IPS-NIHi11 (cell line): ENCODE data around the gene CTIF.

Source experiments
- DNase-seq: peaks from one replicate; pipeline ENCODE4 v3.0.0; 2012; ENCODE audit warnings: mixed read lengths, low spot score

The CTIF gene

GRCh38 chr18:48667276-48668254, 128.7 kb downstream of the CTIF start:
- DNase-seq = peak; percentile 59

DNA sequence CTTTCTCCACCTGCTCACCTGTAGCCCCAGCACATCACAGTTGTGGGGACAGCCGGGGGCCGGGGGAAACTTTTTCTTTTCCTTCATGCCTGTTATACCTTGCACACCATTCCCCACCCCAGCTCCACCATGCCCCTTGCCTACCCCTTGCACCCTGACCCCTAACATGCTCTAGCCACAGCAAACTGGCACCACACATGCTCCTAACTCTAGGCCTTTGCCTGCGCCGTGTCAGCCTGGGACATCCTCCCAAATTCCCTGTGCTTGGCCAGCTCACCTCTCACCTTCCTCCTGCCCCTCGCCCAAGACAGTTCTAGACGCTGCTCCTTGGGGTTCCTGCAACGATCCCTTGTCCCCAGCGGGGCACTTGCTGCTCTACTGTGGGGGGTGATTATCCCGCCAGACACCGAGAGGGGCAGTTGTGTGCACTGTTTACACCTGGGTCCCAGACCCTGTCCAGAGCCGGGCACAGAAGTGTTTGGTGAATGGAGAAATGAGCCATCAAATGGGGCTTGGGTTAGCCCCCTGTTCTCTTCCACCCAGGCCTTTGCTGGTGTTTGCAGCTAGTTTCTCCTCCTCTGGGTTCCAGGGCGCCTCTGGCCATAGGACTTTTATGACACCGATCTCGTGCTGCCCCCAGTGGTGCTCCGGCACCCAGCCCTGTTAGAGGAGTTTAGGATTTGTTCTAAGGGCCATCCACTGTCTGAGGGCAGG, 129.8 kb downstream of the CTIF start:
- no peak for DNase-seq

GRCh38 chr18:48669180-48669675, 130.4 kb downstream of the CTIF start:
- DNase-seq = no peak

GRCh38 chr18:48669991-48670750, 131.3 kb downstream of the CTIF start:
- DNase-seq = no peak

DNA sequence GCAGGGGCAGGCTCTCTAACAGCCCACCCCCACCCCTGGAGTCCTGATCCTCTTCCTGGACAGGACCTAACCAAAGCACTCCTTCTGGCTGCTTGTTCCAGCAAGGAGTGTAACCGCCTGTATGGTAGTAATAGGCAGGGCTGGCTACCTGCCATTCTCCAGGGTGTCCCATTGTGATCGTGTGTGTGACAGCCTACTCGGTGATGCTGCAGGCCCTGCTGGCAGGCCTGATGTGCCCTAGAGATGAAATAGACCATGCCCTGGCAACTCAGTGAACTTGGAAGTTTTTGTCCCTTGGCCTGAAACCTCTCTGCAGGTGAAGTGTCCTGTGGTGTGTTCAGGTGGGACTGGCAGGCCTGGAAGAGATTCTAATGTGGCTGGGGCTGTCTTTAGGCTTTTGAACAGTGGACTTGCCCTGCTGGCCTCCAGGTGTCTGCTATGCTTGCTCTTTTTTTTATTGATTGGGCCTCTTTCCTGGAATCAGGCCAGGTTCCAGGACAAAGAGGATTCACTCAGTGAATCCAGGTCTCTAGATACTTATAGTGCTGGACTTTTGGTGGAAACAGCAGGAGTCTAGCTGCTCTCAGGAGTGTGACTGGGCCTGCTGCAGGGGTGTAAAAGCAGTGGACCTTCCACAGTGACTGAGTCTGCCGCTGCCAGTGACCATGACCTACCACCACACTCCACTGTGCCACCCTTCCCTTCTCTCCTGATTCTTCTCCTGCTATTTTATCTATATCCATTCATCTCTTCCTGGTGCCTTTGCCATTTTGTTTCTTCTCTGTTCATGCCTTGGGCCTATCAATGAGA, 132.1 kb downstream of the CTIF start:
- DNase-seq = no peak

DNA sequence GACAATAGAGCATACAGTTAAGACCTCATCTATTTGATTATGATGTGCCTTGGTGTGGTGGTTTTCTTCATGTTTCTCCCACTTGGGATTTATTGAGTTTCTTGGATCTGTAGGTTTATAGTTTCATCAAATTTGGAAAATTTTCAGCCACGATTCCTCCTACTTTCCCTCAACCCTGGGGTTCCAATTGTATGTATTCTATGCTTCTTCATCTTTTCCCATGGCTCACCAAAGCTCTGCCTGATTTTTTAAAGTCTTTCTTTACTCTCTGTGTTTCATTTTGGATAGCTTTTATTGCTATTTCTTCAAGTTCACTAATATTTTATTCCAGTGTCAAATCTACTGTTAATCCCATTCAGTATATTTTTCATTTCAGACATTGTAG, 132.7 kb downstream of the CTIF start:
- DNase-seq = no peak

- DNase-seq = no peak
Measured at GRCh38 chr18:48672671-48673340, 134.0 kb downstream of the CTIF start.

DNA sequence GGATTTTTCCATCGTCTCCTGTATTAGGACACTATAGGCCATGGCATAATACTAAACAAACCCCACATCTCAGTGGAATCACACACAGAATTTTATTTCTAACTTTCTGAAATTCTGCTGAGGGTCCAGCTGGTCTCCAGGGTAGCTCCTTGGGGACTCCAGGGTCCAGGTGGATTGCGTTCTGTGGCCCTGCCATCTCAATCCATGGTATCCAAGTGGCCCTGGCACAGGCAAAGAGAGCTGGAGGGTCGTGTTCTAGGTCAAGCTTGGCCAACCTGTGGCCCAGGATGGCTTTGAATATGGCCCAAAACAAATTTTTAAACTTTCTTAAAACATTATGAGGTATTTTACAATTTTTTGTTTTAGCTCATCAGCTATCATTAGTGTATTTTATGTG, 134.6 kb downstream of the CTIF start:
- no peak for DNase-seq

DNA sequence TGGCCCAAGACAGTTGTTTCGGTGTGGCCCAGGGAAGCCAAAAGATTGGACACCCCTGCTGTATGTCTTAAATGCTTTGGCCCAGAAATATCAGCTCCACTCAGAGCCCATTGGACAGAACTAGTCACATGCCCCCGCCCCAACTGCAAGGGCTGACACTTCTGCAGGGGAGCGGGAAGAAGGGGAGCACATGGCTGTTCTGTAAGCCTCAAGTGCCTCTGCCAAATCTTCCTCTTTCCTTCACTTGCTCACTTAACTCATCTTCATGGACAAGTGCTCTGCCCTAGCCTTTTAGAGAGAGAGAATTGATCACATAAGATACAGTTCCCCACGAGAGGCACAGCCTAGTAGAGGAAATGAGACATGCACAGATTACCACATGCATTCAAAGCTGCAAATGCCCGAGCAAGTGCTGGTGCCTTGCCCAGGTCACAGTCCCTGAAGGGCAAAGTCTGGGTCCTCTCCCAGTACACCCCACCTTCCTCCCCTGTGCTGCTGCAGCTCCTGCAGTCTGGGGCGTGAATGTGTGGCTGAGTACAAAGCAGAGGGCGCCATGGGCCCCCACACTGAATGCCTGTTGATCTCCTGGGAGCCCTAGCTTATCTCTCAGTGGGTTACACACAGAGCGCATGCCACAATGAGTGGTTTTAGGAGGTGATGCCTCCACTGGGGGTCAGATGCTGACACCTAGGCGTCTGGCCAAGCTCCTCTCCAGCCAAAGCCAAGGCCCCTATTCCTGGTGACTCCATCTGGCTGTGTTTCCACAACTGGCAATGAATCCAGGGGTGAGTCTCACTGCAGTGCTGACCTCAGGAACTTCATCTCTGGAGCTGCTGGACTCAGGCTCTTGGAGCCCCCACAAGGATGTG, 135.3 kb downstream of the CTIF start:
- no peak for DNase-seq

DNA sequence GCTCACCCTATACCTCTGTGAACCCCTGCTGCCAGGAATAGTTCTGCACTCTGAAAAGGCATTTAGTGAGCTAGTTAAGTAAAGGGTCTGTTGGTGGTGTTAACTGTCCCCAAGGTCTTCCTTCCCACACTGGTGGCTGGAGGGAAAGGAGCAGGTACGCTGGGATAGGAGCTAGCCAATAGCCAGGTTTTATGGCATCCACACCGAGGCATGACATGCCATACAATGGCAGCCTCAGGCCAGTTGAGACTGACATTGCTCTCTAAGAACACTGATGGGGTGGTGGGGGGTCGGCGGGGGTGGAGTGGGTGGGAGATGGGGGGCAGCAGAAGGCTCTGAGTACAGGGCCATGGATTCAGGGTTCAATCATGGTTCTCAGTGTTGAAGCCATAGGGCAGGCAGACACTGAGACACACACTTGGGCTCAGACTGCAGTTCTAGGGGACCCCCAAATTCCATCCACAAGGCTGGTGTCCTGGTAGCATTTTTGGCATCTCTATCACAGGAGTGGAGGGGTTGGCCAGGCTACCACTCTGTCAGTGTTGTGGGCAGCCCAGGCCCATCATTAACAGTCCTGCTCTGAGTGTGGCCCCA, 136.0 kb downstream of the CTIF start:
- no peak for DNase-seq

DNA sequence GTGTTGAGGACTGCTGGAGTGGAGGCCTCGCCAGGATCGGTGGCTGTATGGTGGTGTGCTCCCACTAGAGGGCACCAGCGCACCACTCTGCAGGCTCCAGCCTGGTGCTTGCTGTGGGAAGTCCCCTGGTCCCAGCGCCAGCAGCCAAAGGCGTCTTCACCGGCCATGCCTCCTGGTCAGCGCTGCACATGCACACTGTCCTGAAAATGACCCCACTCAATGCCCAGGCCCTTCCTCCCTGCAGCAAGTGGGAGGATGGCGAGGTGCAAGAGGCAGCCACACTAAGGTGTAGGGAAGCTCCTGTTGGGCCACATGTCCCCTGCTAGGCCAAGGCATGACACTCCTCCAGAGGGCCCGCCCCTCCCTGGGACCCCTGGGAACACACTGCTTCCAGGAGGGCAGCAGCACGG, 136.5 kb downstream of the CTIF start:
- DNase-seq = peak; percentile 89

DNA sequence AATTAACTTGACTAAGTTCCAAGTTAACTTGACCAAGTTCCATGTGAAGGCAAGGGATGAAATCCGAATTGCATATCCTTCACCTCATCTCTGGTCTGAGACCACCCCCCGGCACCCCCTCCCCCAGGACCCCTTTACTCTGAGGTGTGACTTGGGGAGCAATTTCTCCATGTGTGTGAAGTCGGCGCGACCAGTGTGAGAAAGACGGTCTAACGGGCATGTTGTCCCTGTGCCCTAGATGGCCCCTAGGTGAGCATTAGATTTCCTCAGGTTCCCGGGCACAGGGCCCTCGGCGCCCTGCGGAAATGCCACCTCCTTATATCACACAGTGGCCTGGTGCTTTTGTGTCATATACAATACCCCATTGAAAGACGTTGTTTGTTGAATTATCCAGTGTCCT, 137.1 kb downstream of the CTIF start:
- no peak for DNase-seq

- DNase-seq = no peak
Measured at GRCh38 chr18:48676346-48676745, 137.5 kb downstream of the CTIF start.

GRCh38 chr18:48676756-48677368, 138.0 kb downstream of the CTIF start:
- DNase-seq = peak; percentile 90

GRCh38 chr18:48678237-48679115, 139.6 kb downstream of the CTIF start:
- DNase-seq = no peak

GRCh38 chr18:48679236-48679635, 140.4 kb downstream of the CTIF start:
- DNase-seq = no peak

DNA sequence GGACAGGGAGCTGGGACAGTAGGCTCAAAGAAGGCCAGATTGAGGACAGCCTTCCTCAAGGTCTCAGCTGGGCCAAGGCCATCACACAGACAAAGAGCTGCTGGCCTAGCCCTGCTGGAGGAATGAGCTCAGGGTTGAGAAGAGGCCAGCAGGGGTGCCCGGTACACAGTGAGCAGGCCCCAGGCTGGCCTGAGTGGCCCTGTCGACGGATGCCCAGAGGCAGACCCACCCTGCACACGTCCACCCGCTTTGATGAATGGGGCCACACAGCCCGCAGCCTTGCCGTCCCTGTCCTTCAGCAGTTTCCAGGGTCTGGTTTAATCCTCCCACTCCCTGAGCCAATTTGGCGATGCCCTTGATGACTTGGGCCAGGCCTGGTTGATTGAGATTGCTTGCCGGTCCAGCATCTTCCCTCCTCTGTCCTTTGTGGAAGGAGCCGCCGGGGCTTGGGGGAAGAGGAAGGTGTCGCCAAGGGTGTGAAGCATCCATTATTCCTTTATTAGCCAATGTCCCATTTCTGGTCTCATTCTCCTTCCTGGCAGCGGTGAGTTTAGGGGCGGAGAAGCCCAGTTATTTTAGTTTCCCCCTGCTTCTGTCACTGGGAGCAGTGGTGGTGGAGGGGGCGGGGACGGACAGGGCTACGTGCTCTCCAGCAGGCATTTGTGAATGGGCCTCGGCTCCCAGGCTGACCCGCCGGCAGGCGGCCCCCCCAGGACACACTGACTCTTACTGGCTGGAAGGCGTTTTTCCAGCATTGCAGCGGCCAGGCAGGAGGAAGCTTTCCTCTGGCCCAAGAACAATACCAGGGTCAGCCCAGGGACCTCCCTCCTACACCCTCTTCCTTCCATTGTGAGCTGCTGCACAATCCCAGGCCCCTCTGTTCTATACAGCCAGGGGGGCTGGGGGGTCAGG, 141.8 kb downstream of the CTIF start:
- no peak for DNase-seq
